ENCODE measurements around the gene NHSL1.
A peak's percentile ranks its signal among the peaks of the same experiment; 100 is the strongest.

NHSL1 gene

GRCh38 chr6:138499303-138500018 lies at the start of gene NHSL1:
Gene NHSL1, minus strand, starts transcription at chr6:138499494. Its CDS starts 204 bp downstream, at chr6:138499290.
- DNase-seq: no peak

DNA sequence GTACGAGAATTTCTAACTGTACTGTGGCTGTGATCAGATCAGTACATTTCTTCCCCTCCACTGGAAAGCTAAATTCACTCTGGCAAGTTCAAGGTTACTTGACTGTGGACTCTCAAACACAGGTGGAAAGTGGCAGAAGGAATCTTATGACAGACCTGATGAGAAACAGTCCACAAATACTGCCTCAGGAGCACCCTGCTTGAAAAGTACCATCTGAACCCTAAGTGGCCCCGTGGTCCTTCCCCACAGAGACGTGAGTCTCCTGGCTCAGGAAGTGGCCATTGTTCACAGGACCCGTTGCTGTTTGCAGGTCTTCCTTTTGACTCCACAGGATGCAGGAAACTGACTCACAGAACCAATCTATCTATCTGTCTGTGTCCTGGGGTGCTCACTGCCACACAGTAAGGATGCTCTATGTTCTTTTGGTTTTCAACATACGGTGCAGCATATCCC lies 47.5 kb upstream of the NHSL1 start:
- DNase-seq: no peak

GRCh38 chr6:138545621-138545980 lies 46.3 kb upstream of the NHSL1 start:
- peak; percentile 29 for DNase-seq

DNA sequence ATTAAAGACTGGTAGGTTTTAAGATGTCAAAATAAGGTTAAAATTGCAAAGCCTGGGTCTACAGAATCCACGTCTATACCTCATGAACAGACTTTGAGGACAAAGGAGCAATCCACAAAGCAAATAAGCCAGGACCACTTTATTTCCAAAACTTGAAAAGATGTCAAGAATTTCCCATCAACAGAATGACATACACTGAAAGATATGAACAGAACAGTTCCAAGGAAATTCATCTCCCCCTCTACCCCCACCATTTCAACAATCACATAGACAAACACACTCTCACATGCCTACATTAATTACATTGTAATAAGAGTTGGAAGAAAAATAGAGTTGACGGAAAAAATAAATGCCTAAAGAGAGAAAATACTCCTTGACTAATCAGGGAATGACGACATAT lies 45.2 kb upstream of the NHSL1 start:
- no peak for DNase-seq

- DNase-seq: no peak
Observed at GRCh38 chr6:138543657-138544056, 44.4 kb upstream of the NHSL1 start.

- no peak for DNase-seq
Observed at GRCh38 chr6:138541823-138542481, 42.7 kb upstream of the NHSL1 start.

- no peak for DNase-seq
Observed at GRCh38 chr6:138540468-138540867, 41.2 kb upstream of the NHSL1 start.

GRCh38 chr6:138539876-138540275 lies 40.6 kb upstream of the NHSL1 start:
- DNase-seq: no peak

GRCh38 chr6:138538390-138539031 lies 39.2 kb upstream of the NHSL1 start:
- DNase-seq: no peak

GRCh38 chr6:138537106-138537505 lies 37.8 kb upstream of the NHSL1 start:
- no peak for DNase-seq

GRCh38 chr6:138535728-138536455 lies 36.6 kb upstream of the NHSL1 start:
- DNase-seq: no peak

DNA sequence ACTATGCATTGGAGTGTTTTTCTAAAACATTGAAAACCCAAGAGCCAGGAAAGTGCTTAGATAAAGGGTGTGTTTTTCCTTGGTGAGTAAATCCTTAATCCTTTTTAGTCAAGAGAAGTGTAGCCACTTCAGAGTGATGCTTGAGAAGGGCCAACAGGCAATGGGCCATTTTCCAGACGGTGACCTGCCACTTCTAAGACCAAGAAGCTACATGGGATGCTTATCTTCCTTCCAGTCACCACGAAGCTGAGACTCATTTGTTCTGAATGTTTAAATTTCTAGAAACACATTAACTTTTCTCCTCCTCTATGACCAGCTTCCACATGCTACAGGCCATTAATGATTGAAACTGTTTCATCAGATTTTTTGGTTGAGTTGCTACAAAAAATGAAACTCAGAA lies 34.4 kb upstream of the NHSL1 start:
- DNase-seq: no peak

- no peak for DNase-seq
Observed at GRCh38 chr6:138531387-138531786, 32.1 kb upstream of the NHSL1 start.

DNA sequence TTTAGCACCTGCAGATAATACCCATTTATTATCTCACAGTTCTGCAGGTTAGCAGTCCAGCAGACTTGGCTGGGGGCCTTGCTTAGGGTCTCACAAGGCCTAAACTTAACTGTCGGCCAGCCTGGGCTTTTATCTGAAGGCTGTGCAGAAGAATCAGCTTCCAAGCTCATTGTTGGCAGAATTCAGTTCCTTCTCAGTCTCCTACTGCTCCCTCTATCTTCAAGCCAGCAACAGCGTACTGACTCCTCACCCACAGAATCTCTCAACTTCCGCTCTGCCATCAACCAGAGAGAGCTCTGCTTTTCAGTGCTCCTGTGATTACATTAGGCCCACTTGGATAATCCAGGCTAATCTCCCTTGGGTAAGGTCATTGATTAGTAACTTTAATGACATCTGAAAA lies 30.2 kb upstream of the NHSL1 start:
- DNase-seq: no peak

DNA sequence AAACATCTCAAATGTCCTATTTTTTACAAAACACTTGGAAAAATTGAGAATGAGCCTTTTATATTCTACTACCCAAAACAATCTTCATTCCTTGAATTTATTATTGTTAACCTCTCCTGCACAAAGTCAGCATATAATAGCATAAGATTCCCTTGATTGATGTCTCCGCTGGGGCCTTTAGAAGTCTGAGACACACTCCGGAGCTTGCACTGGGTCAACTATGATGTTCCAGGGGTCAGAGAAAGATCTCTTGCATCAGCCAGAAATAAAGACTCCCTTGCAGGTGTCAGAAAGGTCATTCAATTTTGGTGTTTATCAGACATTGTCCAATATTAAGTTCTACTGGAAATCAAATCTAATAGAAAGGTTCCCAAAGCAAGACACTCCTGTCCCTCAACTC lies 29.7 kb upstream of the NHSL1 start:
- DNase-seq: no peak

GRCh38 chr6:138528137-138528536 lies 28.8 kb upstream of the NHSL1 start:
- DNase-seq: no peak

GRCh38 chr6:138527411-138528088 lies 28.3 kb upstream of the NHSL1 start:
- DNase-seq: no peak

DNA sequence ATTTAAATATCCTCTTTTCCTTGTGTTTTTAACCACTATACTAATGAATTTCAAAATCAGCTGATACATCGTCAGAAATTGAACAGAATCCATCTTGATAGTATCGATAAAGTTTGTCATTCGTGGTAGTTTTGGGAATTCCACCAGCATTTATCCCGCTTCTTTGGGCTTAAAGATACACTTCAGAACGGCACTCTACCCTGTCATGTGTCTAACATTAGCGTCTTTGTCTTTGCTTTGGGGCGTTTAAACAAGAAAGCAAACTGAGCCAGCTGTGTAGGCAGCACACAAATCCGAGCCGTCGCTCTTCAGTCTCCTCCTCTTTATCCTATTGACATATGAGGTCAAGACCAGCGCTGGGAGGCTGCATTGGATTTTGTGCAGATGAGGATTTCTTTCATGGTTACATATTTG lies 27.5 kb upstream of the NHSL1 start:
- no peak for DNase-seq

DNA sequence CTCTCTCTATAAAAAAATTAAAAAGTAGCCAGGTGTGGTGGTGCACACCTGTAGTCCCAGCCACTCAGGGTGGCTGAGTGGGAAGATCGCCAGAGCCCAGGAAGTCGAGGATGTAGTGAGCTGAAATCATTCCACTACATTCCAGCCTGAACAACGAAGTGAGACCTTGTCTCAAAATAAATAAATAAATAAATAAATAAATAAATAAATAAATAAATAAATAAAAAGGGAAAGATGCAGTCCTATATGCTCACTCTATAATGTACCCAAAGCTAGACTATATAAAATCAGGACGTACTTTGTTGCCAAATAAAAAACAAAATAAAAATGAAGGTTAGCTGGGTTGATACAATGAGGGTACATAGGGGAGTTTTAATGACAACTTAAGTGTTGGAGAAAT lies 26.1 kb upstream of the NHSL1 start:
- DNase-seq: no peak

GRCh38 chr6:138524526-138524925 lies 25.2 kb upstream of the NHSL1 start:
- no peak for DNase-seq

GRCh38 chr6:138523347-138524210 lies 24.3 kb upstream of the NHSL1 start:
- DNase-seq: no peak

GRCh38 chr6:138522611-138523010 lies 23.3 kb upstream of the NHSL1 start:
- no peak for DNase-seq

All from NCI-H1092 (cell line).